ENCODE results near the gene CD4. TPM values are rescaled to one million over a fixed set of nuclear protein-coding genes. Genes with fewer than 3 reads are reported as not detected.

Gene CD4
- total RNA-seq, 1 donor from 2014 or later = 2.6 TPM

DNA sequence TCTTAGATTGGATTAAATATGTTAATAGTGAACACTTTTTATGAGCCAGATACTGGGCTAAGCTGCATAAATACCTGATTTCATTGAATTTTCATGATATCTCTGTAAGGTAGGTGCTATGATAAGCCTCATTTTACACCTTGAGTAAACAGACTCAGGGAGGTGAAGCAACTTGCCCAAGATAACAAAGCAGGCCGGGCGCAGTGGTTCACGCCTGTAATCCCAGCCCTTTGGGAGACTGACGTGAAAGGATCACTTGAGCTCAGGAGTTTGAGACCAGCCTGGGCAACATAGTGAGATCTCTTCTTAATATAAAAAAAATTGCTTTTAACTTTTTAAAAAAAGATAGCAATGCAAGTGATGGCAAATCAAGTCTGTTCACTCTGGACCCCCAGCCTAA is 52.7 kb downstream of the CD4 start:
- no peak for DNase-seq (ENCODE audit: low spot score in 2 of 2)
- Histone ChIP-seq H3K4me1 (no peaks in the 10 kb centered on the region), H3K27me3 (no peaks in the 10 kb centered on the region), H3K27ac (no peak overlapping the region), H3K9me3 (no peaks in the 10 kb centered on the region), H3K4me3 (no peak overlapping the region), H3K36me3 (peaks cover 55 to 74% of the 10 kb centered on the region in 2 donors)
- intact Hi-C loops (cut with DNase I) = no loop called here
- TF ChIP-seq, protein P1, sequence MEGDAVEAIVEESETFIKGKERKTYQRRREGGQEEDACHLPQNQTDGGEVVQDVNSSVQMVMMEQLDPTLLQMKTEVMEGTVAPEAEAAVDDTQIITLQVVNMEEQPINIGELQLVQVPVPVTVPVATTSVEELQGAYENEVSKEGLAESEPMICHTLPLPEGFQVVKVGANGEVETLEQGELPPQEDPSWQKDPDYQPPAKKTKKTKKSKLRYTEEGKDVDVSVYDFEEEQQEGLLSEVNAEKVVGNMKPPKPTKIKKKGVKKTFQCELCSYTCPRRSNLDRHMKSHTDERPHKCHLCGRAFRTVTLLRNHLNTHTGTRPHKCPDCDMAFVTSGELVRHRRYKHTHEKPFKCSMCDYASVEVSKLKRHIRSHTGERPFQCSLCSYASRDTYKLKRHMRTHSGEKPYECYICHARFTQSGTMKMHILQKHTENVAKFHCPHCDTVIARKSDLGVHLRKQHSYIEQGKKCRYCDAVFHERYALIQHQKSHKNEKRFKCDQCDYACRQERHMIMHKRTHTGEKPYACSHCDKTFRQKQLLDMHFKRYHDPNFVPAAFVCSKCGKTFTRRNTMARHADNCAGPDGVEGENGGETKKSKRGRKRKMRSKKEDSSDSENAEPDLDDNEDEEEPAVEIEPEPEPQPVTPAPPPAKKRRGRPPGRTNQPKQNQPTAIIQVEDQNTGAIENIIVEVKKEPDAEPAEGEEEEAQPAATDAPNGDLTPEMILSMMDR (IDR thresholded peaks at IDR 0.05) = no peak

DNA sequence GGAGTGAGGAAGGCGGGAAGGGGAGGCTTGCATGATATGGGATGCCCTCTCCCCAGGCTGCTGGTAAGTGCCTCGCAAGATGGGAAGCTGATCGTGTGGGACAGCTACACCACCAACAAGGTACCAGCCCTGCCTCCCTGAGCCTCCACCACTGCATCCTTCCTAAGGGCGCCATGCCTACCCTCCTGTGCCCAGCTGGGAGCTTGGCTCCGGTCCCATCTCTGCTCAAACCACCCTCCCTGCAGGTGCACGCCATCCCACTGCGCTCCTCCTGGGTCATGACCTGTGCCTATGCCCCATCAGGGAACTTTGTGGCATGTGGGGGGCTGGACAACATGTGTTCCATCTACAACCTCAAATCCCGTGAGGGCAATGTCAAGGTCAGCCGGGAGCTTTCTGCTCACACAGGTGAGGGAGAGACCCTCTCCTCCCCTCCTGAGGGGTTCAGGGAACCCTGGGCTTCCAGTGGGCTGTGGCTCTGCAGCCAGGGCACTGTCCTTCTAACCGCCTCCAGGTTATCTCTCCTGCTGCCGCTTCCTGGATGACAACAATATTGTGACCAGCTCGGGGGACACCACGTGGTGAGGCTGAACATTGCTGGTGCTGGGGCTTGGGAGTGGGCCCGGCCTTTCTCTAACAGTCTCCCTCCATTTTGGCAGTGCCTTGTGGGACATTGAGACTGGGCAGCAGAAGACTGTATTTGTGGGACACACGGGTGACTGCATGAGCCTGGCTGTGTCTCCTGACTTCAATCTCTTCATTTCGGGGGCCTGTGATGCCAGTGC is 54.0 kb downstream of the CD4 start:
- H3K36me3 ChIP-seq = peaks cover 45 to 66% of the 10 kb centered on the region in 2 donors
- intact Hi-C loops (cut with DNase I) = no loop called here

DNA sequence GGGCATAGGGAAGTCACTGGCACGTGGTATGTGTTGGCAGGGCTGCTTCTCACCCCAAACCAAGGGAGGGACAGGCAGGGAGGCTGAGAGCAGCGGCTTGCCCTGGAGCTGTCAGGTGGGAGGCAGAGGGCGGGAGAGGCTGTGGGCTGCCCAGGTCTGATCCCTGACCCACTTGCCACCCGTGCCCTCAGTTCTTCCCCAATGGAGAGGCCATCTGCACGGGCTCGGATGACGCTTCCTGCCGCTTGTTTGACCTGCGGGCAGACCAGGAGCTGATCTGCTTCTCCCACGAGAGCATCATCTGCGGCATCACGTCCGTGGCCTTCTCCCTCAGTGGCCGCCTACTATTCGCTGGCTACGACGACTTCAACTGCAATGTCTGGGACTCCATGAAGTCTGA is 56.1 kb downstream of the CD4 start:
- H3K27ac ChIP-seq = no peak overlapping the region
- H3K36me3 ChIP-seq = peaks cover 37 to 57% of the 10 kb centered on the region in 2 donors
- DNase-seq (ENCODE audit: low spot score in 2 of 2) = no peak
- TF ChIP-seq, protein P1 (IDR thresholded peaks at IDR 0.05) = no peak
- no peak overlapping the region for H3K4me3 ChIP-seq
- H3K27me3 ChIP-seq = no peaks in the 10 kb centered on the region
- intact Hi-C loops (cut with DNase I) = no loop called here
- H3K9me3 ChIP-seq = no peaks in the 10 kb centered on the region
- H3K4me1 ChIP-seq = no peaks in the 10 kb centered on the region

More for the DNA sequence above, 54.0 kb downstream of the CD4 start:
- Histone ChIP-seq H3K27me3 (no peaks in the 10 kb centered on the region), H3K27ac (no peak overlapping the region), H3K4me1 (no peaks in the 10 kb centered on the region), H3K9me3 (no peaks in the 10 kb centered on the region), H3K4me3 (no peak overlapping the region)
- no peak for DNase-seq (ENCODE audit: low spot score in 2 of 2)
- TF ChIP-seq, protein P1 (IDR thresholded peaks at IDR 0.05) = no peak

DNA sequence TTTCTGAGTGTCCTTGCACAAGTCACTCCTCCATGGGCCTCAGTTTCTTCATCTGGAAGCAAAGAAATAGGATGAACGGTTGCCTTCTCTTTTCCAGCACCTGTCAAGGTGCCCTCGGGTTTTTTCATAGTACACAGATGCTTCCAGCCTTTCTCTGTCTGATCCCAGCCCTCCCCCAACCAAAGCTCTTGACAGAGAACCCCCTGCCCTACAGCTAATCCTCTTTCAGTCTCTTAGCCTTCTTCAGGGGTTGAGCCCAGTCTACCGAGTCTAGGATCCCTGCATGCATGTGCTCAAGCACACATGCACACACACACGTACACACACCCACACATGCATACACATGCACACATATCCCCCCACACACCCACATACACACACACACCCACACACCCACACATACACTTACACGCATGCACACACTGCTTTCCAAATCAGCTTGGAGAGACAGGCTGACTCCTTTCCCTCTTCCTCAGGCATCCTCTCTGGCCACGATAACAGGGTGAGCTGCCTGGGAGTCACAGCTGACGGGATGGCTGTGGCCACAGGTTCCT is 57.1 kb downstream of the CD4 start:
- Histone ChIP-seq H3K36me3 (peaks cover 35 to 57% of the 10 kb centered on the region in 2 donors), H3K4me3 (no peak overlapping the region), H3K27me3 (no peaks in the 10 kb centered on the region), H3K27ac (no peak overlapping the region), H3K9me3 (no peaks in the 10 kb centered on the region), H3K4me1 (no peaks in the 10 kb centered on the region)
- intact Hi-C loops (cut with DNase I) = no loop called here
- TF ChIP-seq, protein P1 (IDR thresholded peaks at IDR 0.05) = no peak
- DNase-seq (ENCODE audit: low spot score in 2 of 2) = no peak

DNA sequence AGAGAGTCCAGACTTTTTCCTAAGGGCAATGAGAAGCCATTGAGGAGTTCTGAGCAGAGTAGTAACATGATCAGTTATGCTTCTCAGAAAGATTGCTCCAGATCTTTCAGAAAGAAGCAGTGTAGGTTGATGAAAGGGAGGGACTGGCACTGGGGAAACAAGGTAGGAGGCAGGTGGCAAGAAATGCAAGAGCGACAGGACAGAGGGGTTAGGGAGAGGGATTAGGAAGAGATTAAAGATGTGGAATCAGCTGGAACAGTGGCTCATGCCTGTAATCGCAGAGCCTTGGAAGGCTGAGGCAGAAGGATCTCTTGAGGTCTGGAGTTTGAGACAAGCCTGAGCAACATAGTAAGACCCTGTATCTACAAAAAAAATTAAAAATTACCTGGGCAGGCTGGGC is 58.3 kb downstream of the CD4 start:
- Histone ChIP-seq H3K9me3 (no peaks in the 10 kb centered on the region), H3K36me3 (peaks cover 32 to 52% of the 10 kb centered on the region in 2 donors), H3K27me3 (no peaks in the 10 kb centered on the region), H3K27ac (no peak overlapping the region), H3K4me3 (no peak overlapping the region), H3K4me1 (peaks cover 0 to under 1% of the 10 kb centered on the region in 2 donors)
- no peak for DNase-seq (ENCODE audit: low spot score in 2 of 2)
- TF ChIP-seq, protein P1 (IDR thresholded peaks at IDR 0.05) = no peak
- intact Hi-C loops (cut with DNase I) = no loop called here
